HG02870 (cell line): Measurements from ENCODE around the gene MYD88.

ENCODE experiments used
- ATAC-seq: cut with Tn5 transposase; IDR thresholded peaks from one replicate; pipeline ENCODE4 v1.9.1; 2021; ENCODE audit warnings: mild to moderate bottlenecking, moderate library complexity; ENCODE audit not compliant: unreplicated experiment

Gene MYD88

DNA sequence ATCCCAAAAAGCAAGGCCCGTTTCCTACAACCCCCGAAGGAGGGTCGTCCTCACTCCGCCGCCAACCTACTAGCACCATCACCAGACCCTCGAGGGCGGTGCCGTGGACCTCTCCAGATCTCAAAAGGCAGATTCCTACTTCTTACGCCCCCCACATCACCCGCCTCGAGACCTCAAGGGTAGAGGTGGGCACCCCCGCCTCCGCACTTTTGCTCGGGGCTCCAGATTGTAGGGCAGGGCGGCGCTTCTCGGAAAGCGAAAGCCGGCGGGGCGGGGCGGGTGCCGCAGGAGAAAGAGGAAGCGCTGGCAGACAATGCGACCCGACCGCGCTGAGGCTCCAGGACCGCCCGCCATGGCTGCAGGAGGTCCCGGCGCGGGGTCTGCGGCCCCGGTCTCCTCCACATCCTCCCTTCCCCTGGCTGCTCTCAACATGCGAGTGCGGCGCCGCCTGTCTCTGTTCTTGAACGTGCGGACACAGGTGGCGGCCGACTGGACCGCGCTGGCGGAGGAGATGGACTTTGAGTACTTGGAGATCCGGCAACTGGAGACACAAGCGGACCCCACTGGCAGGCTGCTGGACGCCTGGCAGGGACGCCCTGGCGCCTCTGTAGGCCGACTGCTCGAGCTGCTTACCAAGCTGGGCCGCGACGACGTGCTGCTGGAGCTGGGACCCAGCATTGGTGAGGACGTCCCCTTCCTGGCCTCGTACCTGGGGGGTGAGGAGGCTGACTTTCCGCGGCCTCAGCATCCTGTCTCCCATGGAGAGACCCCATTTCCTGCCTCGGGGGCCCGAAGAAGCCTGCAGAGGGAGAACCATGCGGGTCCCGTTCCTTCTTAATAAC, at the start of gene MYD88:
TSS of gene MYD88 (plus strand) at position 313 of the 842 bp plus-strand sequence. CDS start at position 353, 40 bp downstream.
- ATAC-seq, result peak; percentile 35

- no peak for ATAC-seq
These were observed 49.3 kb upstream of the MYD88 start for GRCh38 chr3:38089163-38089562.

GRCh38 chr3:38090453-38090852, 48.0 kb upstream of the MYD88 start:
- ATAC-seq, result no peak

GRCh38 chr3:38094999-38095398, 43.5 kb upstream of the MYD88 start:
- ATAC-seq, result no peak

DNA sequence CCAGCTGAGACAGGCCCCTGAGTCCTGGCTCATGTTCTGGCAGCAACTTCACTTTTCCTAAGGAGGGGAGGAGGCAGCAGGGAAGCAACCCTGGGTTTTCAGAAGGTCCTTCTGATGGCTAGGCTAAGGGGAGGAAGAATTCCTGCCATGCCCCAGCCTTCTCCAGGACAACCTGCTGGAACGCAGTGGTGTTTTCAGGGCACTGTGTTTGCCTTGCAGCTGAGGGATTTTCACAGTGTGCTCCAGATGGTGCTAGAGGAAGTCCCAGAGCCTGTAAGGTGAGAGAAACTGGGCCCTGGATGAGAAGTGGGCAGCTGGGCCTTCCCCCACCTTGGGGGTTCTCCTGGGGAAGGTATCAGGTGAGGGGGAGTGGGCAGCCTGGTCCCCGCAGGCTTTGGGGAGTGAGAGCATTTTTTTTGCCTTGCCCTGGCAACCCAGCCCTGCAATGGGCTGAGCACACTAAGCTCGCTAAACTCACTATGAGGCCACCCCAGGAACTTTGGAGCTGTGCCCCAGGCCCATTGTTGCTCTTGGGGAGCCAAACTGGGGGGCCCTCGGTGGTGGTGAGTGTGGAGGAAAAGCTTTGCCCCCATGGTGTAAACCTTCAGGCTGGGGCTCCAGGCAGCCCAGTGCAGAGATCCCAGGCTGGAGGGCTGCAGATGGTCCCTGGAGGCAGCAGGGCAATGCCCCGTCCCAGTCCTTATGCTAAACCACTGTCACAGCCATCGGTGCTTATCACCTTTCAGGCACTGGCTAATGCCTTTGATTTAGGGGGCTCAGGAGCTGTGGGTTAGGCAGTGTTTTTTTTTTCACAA, 42.6 kb upstream of the MYD88 start:
- no peak for ATAC-seq

GRCh38 chr3:38097446-38098375, 40.8 kb upstream of the MYD88 start:
- no peak for ATAC-seq

- no peak for ATAC-seq
These were observed 40.1 kb upstream of the MYD88 start for GRCh38 chr3:38098376-38098723.

- no peak for ATAC-seq
These were observed 38.9 kb upstream of the MYD88 start for GRCh38 chr3:38099518-38099917.

GRCh38 chr3:38100498-38100897, 38.0 kb upstream of the MYD88 start:
- no peak for ATAC-seq

DNA sequence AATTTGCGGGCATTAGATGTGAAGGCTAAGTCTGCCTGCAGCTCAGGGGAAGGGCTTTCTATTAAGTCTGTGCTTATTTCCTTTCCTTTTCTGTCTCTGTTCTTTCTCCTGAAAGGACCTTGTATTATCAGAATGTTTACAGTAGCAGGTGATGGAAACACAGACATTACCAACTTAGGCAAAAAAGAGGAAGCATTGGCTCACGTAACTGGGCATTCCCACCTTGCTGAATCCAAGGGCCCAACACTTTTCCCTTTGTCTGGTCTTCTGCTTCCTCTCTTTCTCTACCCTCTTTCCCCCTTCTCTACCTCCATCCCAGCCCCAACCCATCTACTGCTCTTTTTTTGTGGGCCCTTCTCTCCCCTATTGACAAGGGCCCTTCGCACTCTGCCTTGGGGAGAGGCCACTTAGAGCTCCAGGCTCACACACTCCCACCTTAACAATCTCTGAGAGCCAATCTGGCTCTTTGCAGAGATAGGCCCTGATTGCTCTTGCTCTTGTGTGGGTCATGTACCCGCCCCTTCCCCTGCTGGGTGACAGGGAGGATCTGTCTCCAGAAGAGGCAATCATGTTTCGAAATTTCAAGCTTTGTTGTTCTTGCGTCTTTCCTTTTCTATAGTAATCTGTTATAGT, 36.5 kb upstream of the MYD88 start:
- ATAC-seq, result no peak

DNA sequence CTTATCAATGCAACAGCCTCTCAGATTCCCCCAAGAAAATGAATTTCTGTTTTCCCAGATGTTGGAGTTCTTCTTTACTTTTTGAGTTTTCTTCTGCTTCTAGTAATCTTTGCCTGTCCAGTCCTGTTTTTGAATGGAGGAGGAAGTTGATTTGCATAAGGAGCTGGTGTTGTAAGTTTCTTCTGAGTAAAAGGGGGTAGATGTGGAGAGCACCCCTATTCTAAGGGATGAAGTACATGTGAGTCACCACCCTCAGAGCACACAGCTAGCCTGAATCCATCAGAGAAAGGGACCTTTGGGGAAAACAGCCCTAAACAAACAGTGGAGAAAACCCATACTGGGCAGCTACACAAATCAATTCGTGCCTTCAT, 36.0 kb upstream of the MYD88 start:
- no peak for ATAC-seq

DNA sequence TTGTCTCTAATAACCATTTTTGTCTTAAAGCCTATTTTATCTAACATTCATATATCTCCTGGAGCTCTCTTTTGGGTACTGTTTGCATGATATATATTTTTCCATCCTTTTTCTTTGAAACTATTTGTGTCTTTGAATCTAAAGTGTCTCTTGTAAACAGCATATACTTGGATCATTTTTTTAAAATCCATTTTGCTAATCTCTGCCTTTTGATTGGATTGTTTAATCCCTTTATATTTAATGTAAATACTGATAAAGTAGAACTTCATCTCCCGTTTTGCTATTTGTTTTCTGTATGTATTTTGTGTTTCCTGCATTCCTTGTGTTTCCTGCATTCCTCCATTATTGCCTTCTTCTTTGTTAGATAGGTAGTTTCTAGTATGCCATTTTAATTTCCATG, 32.9 kb upstream of the MYD88 start:
- ATAC-seq, result no peak

- no peak for ATAC-seq
These were observed 30.4 kb upstream of the MYD88 start for GRCh38 chr3:38107911-38108648.

DNA sequence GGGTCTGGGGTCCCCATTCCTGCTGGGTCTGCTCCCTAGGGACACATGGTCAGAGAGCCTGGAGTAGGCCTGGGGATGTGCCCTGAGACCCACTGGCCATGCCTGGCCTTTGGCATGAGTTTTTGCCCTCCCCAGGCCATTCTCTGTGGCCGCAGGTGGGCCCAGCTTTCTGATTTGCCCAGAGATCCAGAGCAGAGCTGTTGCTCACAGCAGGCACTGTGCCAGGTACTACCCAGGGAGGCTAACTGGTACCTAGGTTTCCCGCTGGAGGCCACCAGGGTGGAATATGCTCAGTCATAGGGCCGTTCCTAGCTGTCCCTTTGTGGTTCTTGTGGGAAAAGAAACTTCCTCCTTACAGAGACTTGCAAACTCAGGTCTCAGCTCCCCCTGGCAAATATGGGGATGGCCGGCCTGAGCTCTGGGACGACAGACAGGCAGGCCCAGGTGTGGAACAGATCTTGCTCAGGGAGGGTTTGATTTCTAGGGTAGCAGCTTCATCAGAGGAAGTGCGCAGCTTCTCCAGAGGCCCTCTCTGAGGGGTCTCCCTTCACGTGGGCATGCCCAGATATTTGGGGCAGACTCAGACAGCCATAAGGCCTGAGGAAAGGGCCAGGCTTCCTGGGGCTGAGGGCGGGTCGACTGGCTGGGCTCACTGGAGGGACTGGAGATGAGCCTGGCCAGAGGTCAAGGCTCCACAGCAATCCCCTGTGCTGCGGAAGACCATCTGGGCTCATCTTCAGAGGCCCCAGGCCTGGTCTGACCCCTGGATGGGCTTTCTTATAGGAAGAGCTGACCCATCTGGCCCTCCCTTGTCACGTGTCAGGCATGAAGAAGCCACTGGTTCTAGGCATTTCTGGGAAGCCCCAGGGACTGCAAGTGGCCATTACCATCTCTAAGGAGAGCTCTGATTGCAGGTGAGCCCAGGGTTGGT, 29.5 kb upstream of the MYD88 start:
- ATAC-seq, result no peak

- no peak for ATAC-seq
These were observed 28.7 kb upstream of the MYD88 start for GRCh38 chr3:38109580-38110313.

DNA sequence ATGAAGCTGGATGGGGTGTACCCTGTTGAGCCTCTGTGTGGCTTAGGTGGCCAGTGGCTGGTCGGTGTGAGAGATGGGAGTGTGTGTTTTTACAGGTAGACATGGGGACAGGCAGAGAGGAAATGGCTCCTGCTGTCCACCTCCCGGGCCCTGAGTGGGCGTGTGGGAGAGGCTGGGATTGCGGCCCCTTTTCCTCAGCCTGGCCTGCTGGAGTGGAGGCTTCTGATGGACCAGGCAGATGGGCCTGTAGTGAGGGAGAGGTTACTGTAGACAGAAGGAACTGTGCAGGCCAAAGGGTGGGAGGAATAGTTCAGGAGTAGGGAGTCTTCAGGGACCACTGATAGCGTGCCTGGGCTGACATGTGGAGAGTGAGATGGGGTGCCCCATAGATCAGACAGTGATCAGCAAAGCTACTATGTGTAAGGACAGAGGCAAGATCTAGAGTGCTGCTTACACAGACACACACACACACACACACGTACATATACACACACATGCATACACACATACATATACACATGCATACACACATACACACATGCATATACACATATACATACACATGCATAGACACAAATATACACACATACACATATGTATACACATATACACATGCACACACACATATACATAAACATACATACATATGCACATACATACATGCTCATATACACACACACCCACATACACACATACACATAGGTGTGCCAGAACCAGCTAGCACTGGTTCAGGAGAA, 28.0 kb upstream of the MYD88 start:
- ATAC-seq, result no peak

GRCh38 chr3:38111201-38111600, 27.3 kb upstream of the MYD88 start:
- no peak for ATAC-seq
